CD4-positive, alpha-beta T cell treated with Interferon alpha-2 for 1 hour (primary cell): ENCODE results near the gene IL22RA1.

Experiments
- DNase-seq, 2 donors: peaks; one replicate each; pipeline ENCODE4 v3.0.0-alpha.2; 2020 to 2022

Gene IL22RA1, protein sequence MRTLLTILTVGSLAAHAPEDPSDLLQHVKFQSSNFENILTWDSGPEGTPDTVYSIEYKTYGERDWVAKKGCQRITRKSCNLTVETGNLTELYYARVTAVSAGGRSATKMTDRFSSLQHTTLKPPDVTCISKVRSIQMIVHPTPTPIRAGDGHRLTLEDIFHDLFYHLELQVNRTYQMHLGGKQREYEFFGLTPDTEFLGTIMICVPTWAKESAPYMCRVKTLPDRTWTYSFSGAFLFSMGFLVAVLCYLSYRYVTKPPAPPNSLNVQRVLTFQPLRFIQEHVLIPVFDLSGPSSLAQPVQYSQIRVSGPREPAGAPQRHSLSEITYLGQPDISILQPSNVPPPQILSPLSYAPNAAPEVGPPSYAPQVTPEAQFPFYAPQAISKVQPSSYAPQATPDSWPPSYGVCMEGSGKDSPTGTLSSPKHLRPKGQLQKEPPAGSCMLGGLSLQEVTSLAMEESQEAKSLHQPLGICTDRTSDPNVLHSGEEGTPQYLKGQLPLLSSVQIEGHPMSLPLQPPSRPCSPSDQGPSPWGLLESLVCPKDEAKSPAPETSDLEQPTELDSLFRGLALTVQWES

DNA sequence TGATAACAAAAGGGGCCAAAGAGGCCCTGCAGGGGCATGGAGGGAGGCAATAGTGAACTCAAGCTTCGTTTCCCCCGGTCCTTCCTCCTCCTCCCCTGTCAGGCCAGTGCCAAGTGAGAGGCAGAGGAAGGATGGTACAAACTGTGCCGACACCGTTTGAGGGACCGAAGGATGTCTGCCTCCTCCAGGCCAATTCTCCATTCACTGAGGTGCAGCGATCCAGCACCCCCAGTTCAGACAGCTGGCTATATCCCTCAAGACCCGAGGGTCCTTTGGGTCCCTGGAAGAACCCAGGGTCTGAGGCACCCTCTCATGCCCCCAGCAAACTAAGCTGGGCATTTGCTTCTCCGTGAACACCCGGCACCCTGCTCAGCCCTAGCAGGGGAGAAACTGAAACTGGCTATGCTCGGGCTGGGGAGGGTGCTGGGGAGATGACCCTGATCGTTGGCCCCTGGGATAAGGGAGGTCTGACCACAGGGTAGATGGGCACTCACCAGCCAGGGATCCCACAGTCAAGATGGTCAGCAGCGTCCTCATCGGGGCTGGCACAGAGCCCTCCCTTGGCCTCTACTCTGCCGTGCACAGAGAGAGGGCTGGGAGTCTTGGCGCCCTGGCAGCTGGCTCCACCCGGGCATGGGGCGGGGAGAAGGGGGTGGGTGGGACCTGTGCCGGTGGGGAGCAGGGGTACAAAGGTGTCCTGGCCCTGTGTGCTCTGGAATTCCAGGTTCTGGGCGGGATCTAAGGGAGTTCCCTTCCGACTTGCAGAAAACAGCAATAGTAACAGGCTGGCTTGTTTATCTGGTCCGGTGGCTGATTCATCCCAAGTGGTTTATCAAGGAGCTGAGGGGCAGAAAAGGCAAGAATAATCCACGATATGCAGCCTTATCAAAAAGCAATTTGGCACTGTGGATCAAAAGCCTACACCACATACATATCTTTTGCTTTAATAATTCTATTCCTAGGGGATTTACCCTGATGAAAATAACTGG, at the start of gene IL22RA1:
Gene IL22RA1 (minus strand): TSS at position 595 of the 989 bp plus-strand sequence. CDS start 58 bp downstream, at position 537.
- DNase-seq, result no peak

DNA sequence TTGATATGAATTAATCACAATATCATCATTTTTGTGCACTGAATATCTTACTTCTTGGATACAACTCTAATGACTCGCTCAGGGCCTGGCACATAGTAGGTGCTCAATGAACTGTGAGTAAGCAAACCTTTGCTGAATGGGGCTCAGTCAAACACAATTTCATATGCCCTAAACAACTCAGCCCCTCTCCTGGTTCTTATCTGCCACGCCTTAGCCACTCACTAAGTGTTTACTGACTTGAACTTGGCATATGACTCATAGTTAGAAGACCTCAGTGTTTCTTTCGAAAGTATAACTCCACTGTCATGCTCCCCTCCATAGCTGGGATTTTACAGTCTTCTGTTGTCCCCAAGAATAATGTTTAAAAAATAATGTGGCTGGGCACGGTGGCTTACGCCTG, 48.9 kb upstream of the IL22RA1 start:
- DNase-seq, result peak in 1 of 2 donors; percentile 14

DNA sequence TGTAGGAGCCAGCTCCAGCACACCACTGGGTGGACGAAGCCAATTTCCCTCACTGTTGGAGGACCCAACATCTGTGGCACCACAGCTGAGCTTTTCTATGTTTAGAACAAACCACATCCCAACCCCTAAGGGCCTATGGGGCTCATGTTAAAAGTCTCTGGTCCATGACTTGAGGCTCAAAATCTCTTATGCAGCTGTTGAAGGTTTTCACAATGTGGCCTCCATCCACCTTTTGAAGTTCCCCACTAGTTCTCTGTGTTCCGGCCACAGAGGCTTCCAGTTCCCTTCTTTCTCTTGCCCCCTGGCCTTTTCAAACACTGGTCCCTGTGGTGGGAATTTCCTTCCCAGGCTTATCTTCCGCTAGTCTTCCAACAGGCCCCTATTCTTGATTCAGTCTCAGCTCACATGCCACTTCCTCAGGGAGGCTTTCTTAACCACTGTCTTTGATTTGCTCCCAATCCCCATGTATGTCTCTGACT, 48.1 kb upstream of the IL22RA1 start:
- peak in 1 of 2 donors; percentile 28 for DNase-seq

DNA sequence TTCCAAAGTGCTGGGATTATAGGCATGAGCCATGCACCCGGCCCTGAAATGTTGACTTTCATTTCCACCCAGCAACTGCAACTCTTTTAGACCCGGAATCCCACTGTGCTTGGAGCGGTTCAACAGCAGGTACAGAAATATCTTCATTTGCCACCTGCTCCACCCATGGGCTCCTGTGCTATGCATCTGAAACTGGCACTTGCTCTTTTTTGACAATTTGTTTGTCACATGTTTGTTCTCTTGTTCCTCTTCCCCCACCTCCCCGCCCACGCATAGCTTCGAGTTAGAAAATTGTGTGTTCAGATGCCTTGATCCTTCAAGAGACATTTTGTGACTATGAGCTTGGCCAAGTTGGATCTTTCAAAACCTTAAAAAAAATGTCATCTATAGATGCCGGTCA, 46.6 kb upstream of the IL22RA1 start:
- peak; percentile 36 to 63 for DNase-seq

DNA sequence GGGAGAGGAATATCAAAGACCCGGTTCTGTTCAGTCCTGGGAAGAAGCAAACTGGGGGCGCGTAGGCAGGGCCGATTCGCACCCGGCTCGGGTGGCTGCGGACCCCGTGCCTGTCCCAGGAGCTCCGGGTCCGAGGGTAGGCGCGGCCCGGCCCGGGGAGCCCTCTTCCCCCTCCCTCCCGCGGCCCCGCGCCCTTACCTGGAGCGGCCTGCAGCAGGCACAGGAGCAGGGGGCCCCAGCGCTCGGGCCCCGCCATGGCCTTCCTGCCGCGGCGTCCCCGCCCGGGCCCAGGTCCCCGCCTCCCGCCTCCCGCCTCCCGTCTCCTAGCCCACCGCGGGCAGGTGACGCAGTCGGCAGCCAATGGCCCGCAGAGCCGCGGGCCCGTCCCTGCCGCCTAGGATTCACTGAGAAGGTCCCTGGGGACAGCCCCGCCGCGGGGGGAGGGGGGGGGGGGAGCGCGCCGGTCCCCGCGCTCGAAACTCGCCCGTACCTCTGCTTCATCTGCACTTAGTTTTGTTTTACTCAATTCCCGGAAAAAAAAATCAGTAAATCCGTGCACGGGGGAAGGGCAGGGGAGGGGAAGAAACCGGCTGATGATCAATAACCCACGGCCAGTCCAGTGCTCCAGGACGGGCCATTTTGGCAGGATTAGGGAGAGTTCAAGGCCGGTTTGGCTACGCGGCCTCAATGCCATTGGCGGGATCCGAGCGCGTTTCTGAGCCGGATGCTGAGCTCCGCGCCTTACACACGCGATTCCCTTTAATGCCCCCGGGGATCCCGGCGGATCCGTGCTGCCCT, 44.3 kb upstream of the IL22RA1 start, which contains the start of gene IFNLR1:
Gene IFNLR1 (minus strand): TSS at position 297 of the 798 bp plus-strand sequence. CDS start 41 bp downstream, at position 256.
- peak; percentile 75 to 84 for DNase-seq

DNA sequence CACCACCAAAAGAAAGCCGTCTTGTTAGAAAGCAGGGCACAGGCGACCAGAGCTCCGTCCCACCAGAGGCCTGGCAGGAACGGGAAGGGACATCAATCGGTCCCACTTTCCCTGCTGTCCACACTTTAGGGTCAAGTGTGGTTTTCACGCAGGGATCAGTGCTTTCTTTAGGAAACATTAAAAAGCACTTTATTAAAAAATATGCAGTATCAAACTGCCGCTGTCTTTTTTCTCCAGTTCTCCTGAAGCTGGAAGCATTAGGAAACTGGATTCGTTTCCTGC, 43.7 kb upstream of the IL22RA1 start:
- DNase-seq, result no peak

DNA sequence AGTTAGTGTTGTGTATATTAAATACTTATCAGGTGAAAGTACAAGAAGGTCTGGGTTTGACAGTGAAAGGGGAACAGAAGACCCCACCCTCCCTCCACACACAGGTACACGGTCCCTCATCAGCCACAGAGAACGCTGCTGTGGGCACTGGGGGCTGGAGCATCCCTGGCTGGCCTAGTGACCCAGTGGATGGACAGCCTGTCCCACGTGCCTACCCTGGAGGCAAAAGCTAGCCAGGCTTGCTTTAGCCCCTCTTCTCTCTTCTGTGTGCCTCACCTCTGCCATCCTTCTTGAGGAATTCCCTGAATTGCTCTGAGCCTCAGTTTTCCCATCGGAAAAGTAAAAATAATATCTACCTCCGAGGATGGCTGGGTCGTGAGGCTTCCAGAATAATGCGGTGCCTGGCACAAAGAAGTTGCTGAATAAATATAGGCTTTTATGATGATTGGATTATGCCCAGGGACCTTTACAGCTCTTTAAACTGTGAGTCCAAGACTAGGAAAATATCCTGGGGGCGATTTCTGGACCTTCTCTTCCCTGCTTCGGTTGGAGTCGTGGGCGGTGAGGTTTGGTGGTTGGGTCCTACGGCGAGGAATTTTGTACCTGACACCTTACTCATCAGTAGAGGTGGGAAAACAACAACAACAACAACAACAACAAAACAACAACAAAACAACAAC, 43.2 kb upstream of the IL22RA1 start:
- DNase-seq, result no peak

DNA sequence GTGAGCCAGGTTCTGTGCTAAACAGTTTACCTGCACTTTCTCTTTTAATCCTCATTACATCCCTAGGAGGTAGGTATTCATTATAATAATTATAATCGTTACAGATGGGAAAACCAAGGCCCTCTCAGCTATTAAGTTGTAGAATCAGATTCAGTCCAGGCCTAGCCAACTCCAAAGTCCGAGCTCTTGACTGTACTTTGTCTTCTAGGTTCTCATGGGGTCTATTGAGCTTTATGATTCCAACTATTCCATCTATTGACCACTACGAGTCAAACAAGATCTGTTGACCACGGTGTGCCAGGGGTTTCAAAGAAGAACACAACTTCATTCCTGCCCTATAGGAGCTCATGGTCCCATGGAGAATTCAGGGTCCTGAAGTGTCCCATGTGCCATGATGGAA, 42.1 kb upstream of the IL22RA1 start:
- no peak for DNase-seq

DNA sequence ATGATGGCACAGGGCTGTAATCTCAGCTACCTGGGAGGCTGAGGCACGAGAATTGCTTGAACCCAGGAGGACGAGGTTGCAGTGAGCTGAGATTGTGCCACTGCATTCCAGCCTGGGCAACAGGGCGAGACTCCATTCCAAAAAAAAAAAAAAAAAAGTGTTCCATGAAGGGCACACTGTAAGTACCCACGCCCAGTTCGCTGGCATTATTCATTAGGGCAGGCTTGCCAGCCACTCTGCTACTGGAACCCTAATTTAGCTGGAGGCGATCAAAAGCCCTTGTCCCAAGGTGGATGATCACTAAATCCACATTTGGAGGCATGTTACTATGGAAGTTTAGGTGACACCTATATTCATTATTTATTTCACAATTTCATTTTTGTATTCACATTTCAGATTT, 39.1 kb upstream of the IL22RA1 start:
- DNase-seq, result no peak

DNA sequence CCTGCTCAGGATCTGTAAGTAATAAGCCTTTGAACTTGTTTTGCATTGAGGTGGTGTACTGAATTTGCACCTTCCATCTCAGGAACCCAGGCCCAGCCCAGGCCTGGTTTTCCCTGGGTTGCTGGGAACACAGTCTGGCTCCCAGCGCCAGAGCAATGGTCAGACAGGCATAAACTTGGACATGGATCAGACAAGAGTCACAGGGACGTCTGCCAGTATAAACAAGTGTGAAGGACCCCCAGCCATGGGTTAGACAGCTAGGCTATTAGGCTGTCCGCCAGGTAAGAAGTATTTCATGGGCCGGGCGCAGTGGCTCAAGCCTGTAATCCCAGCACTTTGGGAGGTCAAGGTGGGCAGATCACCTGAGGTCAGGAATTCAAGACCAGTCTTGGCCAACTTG, 38.7 kb upstream of the IL22RA1 start:
- DNase-seq, result no peak

DNA sequence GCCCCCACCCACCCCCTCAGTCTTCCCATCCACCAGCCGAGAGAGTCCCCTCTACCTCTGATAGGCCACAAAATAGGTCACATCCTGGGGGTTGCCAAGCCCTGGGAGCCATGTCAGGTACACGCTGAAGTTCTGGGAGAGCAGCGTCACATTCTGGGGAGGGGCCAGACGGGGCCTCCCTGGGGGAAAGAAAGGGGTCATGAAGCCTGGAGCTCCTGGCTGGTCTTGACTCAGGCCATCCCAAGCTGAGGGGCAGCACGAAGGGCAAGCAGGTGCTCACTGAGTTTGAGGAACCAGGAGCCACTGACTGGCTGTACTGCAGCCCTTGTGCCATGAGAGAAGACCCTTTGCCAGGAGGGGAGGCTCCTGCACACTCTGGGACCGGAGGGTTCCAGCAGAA, 37.7 kb upstream of the IL22RA1 start:
- no peak for DNase-seq

DNA sequence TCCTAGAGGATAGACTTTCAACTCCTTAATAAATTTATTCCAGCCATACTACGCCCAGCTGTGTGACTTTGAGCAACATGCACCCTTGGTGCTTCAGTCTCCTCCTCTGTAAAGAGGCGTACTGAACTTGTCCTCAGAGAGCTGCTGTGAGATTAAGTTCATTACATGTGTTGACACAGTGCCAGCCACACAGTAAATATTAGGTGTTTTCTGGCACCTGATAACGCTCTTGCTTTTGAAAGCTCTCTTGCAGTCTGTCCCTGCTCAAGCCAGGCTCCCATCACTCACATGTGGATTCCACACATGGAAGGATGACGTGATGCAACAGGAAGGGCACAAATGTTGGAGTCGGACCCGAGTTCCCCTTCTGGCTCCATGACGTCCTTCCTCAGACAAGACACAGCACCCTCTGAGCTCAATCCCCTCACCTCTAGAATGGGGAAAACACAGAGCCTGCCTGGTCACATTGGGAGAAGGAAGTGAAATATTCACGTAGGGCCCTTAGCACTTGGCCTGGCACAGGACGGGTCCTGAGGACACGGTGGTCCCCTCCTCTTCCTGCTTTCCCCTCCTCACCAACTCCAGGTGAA, 36.4 kb upstream of the IL22RA1 start:
- DNase-seq, result no peak

DNA sequence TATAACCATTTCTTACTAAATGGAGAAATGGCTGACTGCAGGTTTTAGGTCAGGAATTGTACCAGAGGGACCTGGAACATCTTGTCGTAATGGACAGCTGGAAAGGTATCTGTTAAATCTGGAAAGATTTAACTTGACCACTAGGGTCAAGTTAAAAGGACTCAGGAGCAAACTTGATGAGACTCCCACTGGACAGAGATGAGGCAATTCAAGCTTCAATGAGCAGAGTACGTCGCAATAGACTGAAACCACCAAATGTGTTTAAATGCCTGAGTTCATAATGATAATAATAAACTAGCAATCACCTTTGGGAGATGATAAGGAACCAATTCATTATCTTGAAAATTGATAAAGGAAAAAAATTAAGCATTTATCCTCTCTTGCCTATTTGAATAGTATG, 35.5 kb upstream of the IL22RA1 start:
- DNase-seq, result no peak

DNA sequence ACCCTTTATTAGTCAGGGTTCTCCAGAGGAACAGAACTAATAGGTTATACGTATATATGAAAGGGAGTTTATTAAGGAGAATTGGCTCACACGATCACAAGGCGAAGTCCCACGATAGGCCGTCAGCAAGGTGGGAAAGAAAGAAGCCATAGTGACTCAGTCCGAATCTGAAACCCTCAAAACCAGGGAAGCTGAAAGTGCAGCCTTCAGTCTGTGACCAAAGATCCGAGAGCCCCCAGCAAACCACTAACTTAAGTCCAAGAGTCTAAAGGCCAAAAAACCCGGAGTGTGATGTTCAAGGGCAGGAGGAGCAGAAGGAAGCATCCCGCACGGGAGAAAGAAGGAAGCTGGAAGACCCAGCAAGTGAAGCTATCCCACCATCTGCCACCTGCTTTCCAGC, 34.2 kb upstream of the IL22RA1 start:
- no peak for DNase-seq

DNA sequence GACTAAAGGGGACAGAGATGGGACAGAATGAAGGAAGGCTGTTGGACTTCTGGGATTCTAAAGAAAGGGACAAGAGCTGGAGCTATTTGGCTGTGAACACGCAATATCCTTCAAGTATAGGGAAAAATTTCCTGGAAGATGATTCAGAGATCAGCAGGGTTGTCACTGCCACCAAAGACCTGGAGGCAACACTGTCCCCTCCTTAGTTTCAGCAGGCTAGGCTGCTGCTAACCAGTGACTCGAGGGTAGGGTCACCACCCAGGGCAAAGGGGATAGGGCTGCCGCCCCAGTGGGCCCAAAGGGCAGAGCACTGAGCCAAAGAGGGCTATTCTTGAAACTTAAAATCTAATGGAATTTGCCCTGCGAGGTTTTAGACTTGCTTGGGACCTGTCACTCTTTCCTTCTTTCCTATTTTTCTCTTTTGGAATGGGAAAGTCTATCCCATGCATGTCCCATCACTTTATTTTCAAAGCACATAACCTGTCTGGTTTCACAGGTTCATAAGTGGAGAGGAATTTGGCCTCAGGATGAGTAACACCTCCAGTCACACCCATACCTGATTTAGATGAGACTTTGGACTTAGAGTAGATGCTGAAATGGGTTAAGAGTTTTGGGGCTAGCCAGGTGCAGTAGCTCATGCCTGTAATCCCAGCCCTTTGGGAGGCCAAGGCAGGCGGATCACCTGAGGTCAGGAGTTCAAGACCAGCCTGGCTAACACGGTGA, 32.3 kb upstream of the IL22RA1 start:
- no peak for DNase-seq

DNA sequence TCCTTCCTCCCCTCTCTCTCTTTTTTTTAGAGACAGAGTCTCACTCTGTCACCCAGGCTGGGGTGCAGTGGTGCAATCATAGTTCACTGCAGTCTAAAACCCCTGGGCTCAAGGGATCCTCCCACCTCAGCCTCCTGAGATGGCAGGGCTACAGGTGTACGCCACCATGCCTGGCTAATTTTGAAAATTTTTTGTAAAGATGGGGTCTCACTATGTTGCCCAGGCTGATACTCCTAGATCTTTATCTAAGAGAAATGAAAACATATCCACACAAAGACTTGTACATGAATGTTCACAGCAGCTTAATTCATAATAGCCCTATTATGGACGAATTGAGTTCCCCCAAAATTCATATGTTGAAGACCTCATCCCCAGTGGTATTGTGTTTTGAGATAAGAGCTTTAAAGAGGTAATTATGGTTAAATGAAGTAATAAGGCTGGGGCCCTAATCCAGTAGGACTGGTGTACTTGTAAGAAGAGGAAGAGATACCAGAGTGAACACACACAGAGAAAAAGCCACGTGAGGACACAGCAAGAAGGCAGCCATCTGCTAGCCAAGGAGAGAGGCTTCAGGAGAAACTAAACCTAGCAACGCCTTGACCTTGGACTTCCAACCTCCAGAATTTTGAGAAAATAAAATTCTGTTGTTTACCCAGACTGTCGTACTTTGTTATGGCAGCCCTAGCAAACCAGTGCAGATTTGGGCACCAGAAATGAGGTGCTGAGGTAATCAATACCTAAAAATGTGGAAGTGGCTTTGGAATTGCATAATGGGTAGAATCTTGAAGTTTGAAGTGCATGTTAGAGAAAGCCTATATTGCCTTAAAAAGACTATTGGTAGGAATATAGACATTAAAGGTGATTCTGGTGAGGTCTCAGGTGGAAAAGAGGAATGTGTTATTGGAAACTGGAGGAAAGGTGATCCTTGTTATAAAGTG, 31.0 kb upstream of the IL22RA1 start:
- no peak for DNase-seq

DNA sequence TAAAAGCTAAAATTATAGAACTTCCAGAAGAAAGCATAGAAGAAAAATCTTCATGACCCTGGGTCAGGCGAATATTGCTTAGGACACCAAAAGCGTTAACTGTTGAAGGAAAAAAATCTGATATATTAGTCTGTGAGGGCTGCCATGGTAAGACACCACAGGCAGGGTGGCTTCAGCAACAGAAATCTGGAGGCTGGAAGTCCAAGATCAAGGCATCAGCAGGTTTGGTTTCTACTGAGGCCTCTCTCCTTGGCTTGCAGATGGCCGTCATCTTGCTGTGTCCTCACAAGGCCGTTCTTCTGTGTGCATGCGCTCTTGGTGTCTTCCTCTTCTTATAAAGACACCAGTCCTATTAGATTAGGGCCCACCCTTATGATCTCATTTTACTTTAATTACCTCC, 29.7 kb upstream of the IL22RA1 start:
- no peak for DNase-seq

DNA sequence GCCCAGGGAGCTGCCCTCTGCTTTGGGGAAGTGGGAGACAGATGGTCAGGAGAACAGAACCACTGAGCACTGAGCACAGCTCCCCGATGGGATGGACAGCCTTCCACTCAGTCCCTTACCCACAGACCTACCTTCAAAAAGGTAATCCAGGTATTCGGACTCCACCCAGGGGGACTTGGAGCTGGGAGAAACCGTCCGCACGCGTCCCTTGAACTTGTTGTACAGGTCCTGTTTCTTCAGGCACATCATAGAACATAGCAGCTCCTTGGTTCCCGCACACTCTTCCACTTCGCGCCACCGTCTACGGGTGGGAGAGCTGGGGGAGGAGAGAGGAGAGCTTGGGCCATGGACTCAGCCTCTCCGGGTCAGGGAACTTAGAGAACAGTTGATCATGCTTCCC, 26.3 kb upstream of the IL22RA1 start:
- DNase-seq, result no peak

DNA sequence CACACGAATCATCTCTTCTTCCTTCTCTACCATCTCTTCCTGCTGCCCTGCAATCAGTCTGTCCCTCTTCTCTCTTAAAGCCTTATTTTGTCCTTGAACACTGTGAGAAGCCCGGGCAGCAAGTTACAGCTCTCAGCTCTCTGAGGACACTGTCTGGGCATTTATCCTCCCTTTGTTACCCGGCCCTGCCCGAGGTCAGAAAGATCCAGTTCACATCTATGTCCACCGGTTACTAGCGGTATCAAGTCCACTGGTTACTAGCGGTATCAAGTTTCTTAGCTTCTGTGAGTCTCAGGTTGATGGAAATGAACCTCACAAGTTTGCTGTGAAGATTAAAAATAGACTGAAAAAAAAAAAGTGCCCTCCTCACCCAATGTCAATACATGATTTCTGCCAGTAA, 25.3 kb upstream of the IL22RA1 start:
- DNase-seq, result no peak

DNA sequence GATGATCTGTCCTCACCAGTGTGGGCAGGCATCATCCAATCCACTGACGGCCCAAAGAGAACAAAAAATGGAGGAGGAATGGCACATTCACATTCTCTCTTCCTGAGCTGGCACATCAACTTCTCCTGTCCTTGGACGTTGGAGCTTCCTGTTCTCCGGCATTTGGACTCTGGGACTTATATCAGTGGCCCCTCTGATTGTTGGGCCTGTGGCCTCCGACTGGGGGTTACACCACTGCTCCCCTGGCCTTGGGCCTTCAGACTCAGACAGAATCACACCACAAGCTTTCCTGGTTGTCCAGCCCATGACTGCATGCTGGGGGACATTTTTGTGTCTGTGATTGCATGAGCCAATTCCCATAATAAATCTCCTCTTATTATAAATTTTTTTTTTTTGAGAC, 24.1 kb upstream of the IL22RA1 start:
- no peak for DNase-seq
